Measurements from ENCODE around the gene SPACA1. TPM values are rescaled to one million over a fixed set of nuclear protein-coding genes. Genes with fewer than 3 reads are reported as not detected.
"Not testable (repeated sequence)": the region's sequence is repeated elsewhere in the genome, so short reads cannot be mapped to it uniquely, and the experiment has no call there.

SPACA1 gene
- total RNA-seq, result not detected

- TF ChIP-seq CTCF (IDR thresholded peaks at IDR 0.05), result no peak
- TF ChIP-seq EP300 (IDR thresholded peaks at IDR 0.05), result no peak
- no peak for TF ChIP-seq POLR2AphosphoS5 (IDR thresholded peaks at IDR 0.05)
- no peak for TF ChIP-seq POLR2A (IDR thresholded peaks at IDR 0.05; ENCODE audit: low read depth)
- 76% methylated on average over 36 of the region's 77 CpGs for WGBS
- no peak for DNase-seq (ENCODE audit: extremely low spot score)
Observed at GRCh38 chr6:88047510-88048150, at the start of gene SPACA1. Gene SPACA1, plus strand, starts transcription at chr6:88047841. Its CDS starts 65 bp downstream, at chr6:88047906.

GRCh38 chr6:88000713-88001112 is 46.9 kb upstream of the SPACA1 start:
- H3K4me1 ChIP-seq, result no peaks in the 10 kb centered on the region
- TF ChIP-seq POLR2AphosphoS5 (IDR thresholded peaks at IDR 0.05), result no peak
- TF ChIP-seq EP300 (IDR thresholded peaks at IDR 0.05), result no peak
- TF ChIP-seq CTCF (IDR thresholded peaks at IDR 0.05), result no peak
- no peak for TF ChIP-seq POLR2A (IDR thresholded peaks at IDR 0.05; ENCODE audit: low read depth)
- H3K27ac ChIP-seq (replicated peaks in 1 of 4), result no peak overlapping the region
- H3K4me3 ChIP-seq, result no peak overlapping the region
- H3K27me3 ChIP-seq, result no peaks in the 10 kb centered on the region
- H3K36me3 ChIP-seq, result no peaks in the 10 kb centered on the region
- intact Hi-C loops (cut with DNase I), result no loop called here
- 92% methylated on average over 1 of the region's 1 CpG for WGBS
- no peak for DNase-seq (ENCODE audit: extremely low spot score)
- H3K9me3 ChIP-seq, result no peaks in the 10 kb centered on the region

More at GRCh38 chr6:88047510-88048150, at the start of gene SPACA1:
- Histone ChIP-seq H3K27ac (replicated peaks in 1 of 4) (no peak within 1 kb of the TSS), H3K4me3 (no peak within 1 kb of the TSS), H3K9me3 (peaks cover 0 to 6% (median 2%) of the 10 kb centered on the region in 4 donors), H3K4me1 (no peaks in the 10 kb centered on the region), H3K36me3 (no peaks in the 10 kb centered on the region), H3K27me3 (peaks cover 0 to 9% (median 0%) of the 10 kb centered on the region in 4 donors)
- intact Hi-C loops (cut with DNase I), result no loop called here

GRCh38 chr6:88001279-88001678 is 46.4 kb upstream of the SPACA1 start:
- 89% methylated on average over 8 of the region's 8 CpGs for WGBS

GRCh38 chr6:88004707-88005106 is 42.9 kb upstream of the SPACA1 start:
- no peak overlapping the region for H3K27ac ChIP-seq (replicated peaks in 1 of 4)
- no peak overlapping the region for H3K4me3 ChIP-seq
- whole genome bisulfite sequencing, result 58% methylated on average over 4 of the region's 4 CpGs
- no peak for DNase-seq (ENCODE audit: extremely low spot score)
- intact Hi-C loops (cut with DNase I), result no loop called here
- H3K36me3 ChIP-seq, result no peaks in the 10 kb centered on the region
- H3K27me3 ChIP-seq, result no peaks in the 10 kb centered on the region
- H3K9me3 ChIP-seq, result no peaks in the 10 kb centered on the region
- no peaks in the 10 kb centered on the region for H3K4me1 ChIP-seq
- no peak for TF ChIP-seq POLR2AphosphoS5 (IDR thresholded peaks at IDR 0.05)

More at GRCh38 chr6:88001279-88001678, 46.4 kb upstream of the SPACA1 start:
- H3K27ac ChIP-seq (replicated peaks in 1 of 4); H3K4me3 ChIP-seq; intact Hi-C loops (cut with DNase I); H3K9me3 ChIP-seq; H3K27me3 ChIP-seq; H3K4me1 ChIP-seq; H3K36me3 ChIP-seq; DNase-seq (ENCODE audit: extremely low spot score): not testable (repeated sequence)

- Histone ChIP-seq H3K36me3 (no peaks in the 10 kb centered on the region), H3K4me1 (no peaks in the 10 kb centered on the region), H3K27me3 (no peaks in the 10 kb centered on the region), H3K27ac (replicated peaks in 1 of 4) (no peak overlapping the region), H3K9me3 (no peaks in the 10 kb centered on the region), H3K4me3 (no peak overlapping the region)
- intact Hi-C loops (cut with DNase I), result no loop called here
- DNase-seq (ENCODE audit: extremely low spot score), result no peak
- WGBS, result 35% methylated on average over 12 of the region's 12 CpGs
- no peak for TF ChIP-seq CTCF (IDR thresholded peaks at IDR 0.05)
- TF ChIP-seq EP300 (IDR thresholded peaks at IDR 0.05), result no peak
- no peak for TF ChIP-seq POLR2AphosphoS5 (IDR thresholded peaks at IDR 0.05)
- TF ChIP-seq POLR2A (IDR thresholded peaks at IDR 0.05; ENCODE audit: low read depth), result no peak
Observed at GRCh38 chr6:88006557-88006956, 41.1 kb upstream of the SPACA1 start.

GRCh38 chr6:88008411-88008810 is 39.2 kb upstream of the SPACA1 start:
- Histone ChIP-seq H3K4me3 (no peak overlapping the region), H3K27ac (replicated peaks in 1 of 4) (no peak overlapping the region), H3K4me1 (peaks cover 0 to 4% (median 0%) of the 10 kb centered on the region in 4 donors), H3K36me3 (no peaks in the 10 kb centered on the region), H3K27me3 (no peaks in the 10 kb centered on the region), H3K9me3 (no peaks in the 10 kb centered on the region)
- WGBS, result 49% methylated on average over 4 of the region's 4 CpGs
- intact Hi-C loops (cut with DNase I), result no loop called here
- DNase-seq (ENCODE audit: extremely low spot score), result no peak
- TF ChIP-seq CTCF (IDR thresholded peaks at IDR 0.05), result no peak
- no peak for TF ChIP-seq POLR2AphosphoS5 (IDR thresholded peaks at IDR 0.05)
- TF ChIP-seq POLR2A (IDR thresholded peaks at IDR 0.05; ENCODE audit: low read depth), result no peak
